Spleen (tissue), 7 donors: Measurements from ENCODE around the gene CES3.

Experiments used
- POLR2A ChIP-seq, 3 donors: fragments of 450-650 bp; IDR thresholded peaks; one replicate each; pipeline ENCODE4 v1.5.1; 2017; ENCODE audit warnings: antibody characterized with exemption in 3 of 3, mild to moderate bottlenecking in 1 of 3
- POLR2AphosphoS5 ChIP-seq, 3 donors: sonication (generic); formaldehyde crosslinking; IDR thresholded peaks; one replicate each; pipeline ENCODE4 v1.5.1; 2017; ENCODE audit warnings: antibody characterized with exemption in 3 of 3
- TF ChIP-seq, protein P1 (sequence below), 11 experiments: fragments of 200-600 bp in 7 of 11; fragments of 450-650 bp in 4 of 11; sonication (generic) in 4 of 11; IDR thresholded peaks in 8 of 11; conservative IDR thresholded peaks in 3 of 11; 1 replicate in 7 of 11; 2 replicates in 4 of 11; pipeline versions ENCODE4 v1.4.0 to v1.8.0; 2016 to 2021; ENCODE audit warnings: antibody characterized with exemption in 11 of 11, inconsistent platforms in 4 of 11, mild to moderate bottlenecking in 1 of 11
- donor health status: DM: no; HTN: no; CAD: no; lungs with moderate emphysema.
- donor health status: DM: no; HTN: no; CAD: no.
- donor health status: DM: no; HTN: no; CAD: no.

DNA sequence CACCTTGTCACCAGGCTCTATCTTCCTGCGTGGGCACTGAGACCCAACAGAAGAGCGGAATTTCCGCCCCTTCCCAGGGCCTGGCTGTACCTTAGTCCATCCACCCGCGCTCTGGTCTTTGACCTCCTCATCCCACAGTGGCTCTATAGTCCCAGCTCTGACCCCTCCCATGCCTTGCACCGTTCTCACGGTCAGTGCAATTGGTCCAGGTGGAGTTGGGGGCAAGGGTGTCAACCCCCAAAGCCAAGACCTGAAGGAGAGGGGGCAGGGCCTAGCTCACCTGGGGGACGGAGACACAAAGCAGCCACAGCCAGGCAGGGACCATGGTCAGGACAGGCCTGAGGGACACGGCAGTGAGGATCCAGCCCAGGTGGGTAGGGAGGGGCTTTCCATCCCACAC is 43.3 kb upstream of the CES3 start:
- TF ChIP-seq POLR2A (IDR thresholded peaks at IDR 0.05) (no peak), POLR2AphosphoS5 (IDR thresholded peaks at IDR 0.05) (no peak)
- TF ChIP-seq, protein P1, sequence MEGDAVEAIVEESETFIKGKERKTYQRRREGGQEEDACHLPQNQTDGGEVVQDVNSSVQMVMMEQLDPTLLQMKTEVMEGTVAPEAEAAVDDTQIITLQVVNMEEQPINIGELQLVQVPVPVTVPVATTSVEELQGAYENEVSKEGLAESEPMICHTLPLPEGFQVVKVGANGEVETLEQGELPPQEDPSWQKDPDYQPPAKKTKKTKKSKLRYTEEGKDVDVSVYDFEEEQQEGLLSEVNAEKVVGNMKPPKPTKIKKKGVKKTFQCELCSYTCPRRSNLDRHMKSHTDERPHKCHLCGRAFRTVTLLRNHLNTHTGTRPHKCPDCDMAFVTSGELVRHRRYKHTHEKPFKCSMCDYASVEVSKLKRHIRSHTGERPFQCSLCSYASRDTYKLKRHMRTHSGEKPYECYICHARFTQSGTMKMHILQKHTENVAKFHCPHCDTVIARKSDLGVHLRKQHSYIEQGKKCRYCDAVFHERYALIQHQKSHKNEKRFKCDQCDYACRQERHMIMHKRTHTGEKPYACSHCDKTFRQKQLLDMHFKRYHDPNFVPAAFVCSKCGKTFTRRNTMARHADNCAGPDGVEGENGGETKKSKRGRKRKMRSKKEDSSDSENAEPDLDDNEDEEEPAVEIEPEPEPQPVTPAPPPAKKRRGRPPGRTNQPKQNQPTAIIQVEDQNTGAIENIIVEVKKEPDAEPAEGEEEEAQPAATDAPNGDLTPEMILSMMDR (IDR thresholded peaks at IDR 0.05 in 8 of 11, conservative IDR thresholded peaks at IDR 0.05 in 3 of 11): no peak
